ENCODE results near the gene MB. TPM values are rescaled to one million over a fixed set of nuclear protein-coding genes. Genes with fewer than 3 reads are reported as not detected.

MB gene
- polyA plus RNA-seq, 3 donors, result not detected

GRCh38 chr22:35575116-35575748 is 41.9 kb downstream of the MB start:
- Mint-ChIP-seq H3K36me3 (no peaks in the 10 kb centered on the region), H3K4me1 (peaks cover 3% of the 10 kb centered on the region), H3K9me3 (peaks cover 0 to 1% (median 0%) of the 10 kb centered on the region in 7 donors), H3K4me3 (no peak overlapping the region), H3K27ac (no peak overlapping the region), H3K27me3 (ENCODE audit: low read depth in 3 of 3) (peaks cover 6 to 8% (median 8%) of the 10 kb centered on the region in 3 donors)
- no peaks in the 10 kb centered on the region for H4K20me1 ChIP-seq (ENCODE audit: insufficient read depth, low read length)
- H3K79me2 ChIP-seq (ENCODE audit: insufficient read depth, low read length), result no peaks in the 10 kb centered on the region
- no peak for DNase-seq
- H3K4me2 ChIP-seq (replicated peaks; ENCODE audit: extremely low read depth, low read length, poor library complexity, severe bottlenecking), result no peak overlapping the region
- intact Hi-C loops (cut with micrococcal nuclease), result no loop called here
- no peaks in the 10 kb centered on the region for H3K9me3 ChIP-seq (replicated peaks in 1 of 2; ENCODE audit: control insufficient read depth in 1 of 2, insufficient read depth in 1 of 2, low read length in 2 of 2)
- no peak overlapping the region for H3K4me3 ChIP-seq (replicated peaks in 1 of 3; ENCODE audit: low read depth in 2 of 3, low read length in 3 of 3)
- H3K36me3 ChIP-seq (replicated peaks in 1 of 2; ENCODE audit: control insufficient read depth in 1 of 2, insufficient read depth in 2 of 2, low read length in 2 of 2), result no peaks in the 10 kb centered on the region
- WGBS (ENCODE audit: insufficient coverage), result 61% methylated on average over 9 of the region's 15 CpGs
- H3K27me3 ChIP-seq (ENCODE audit: control insufficient read depth in 2 of 2, insufficient read depth in 2 of 2, low read length in 2 of 2), result peaks cover 0 to 2% of the 10 kb centered on the region in 2 donors
- no peak overlapping the region for H2AFZ ChIP-seq (ENCODE audit: insufficient read depth, low read depth, low read length, poor library complexity, severe bottlenecking)
- H3K27ac ChIP-seq (ENCODE audit: low read depth in 1 of 2, low read length in 2 of 2), result no peak overlapping the region
- TF ChIP-seq, protein P1, sequence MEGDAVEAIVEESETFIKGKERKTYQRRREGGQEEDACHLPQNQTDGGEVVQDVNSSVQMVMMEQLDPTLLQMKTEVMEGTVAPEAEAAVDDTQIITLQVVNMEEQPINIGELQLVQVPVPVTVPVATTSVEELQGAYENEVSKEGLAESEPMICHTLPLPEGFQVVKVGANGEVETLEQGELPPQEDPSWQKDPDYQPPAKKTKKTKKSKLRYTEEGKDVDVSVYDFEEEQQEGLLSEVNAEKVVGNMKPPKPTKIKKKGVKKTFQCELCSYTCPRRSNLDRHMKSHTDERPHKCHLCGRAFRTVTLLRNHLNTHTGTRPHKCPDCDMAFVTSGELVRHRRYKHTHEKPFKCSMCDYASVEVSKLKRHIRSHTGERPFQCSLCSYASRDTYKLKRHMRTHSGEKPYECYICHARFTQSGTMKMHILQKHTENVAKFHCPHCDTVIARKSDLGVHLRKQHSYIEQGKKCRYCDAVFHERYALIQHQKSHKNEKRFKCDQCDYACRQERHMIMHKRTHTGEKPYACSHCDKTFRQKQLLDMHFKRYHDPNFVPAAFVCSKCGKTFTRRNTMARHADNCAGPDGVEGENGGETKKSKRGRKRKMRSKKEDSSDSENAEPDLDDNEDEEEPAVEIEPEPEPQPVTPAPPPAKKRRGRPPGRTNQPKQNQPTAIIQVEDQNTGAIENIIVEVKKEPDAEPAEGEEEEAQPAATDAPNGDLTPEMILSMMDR (IDR thresholded peaks at IDR 0.05), result no peak
- no peaks in the 10 kb centered on the region for H3K4me1 ChIP-seq (ENCODE audit: control insufficient read depth in 1 of 2, insufficient read depth in 2 of 2, low read length in 2 of 2)
- H3K9ac ChIP-seq (ENCODE audit: insufficient read depth, low read length, poor library complexity, severe bottlenecking), result no peak overlapping the region

DNA sequence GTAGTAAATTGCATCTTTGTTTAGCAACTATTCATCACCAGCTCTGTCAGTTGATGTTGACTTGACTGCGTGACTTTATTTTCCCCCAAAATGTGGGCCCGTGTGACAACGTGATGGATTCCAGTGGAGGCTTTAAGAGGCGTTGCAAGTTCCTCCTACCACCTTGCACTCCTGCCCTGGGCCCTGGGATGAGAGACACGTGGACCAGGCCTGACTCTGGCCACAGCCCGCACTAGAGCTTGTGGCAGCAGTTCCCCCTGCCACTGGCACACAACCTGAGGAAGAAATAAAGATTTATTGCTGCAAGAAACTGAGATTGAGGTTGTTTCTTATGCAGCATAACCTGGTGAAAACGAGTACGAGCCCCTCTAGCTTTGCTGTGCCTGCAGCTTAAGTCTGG is 44.6 kb downstream of the MB start:
- Histone ChIP-seq H3K79me2 (ENCODE audit: insufficient read depth, low read length) (no peaks in the 10 kb centered on the region), H3K4me2 (replicated peaks; ENCODE audit: extremely low read depth, low read length, poor library complexity, severe bottlenecking) (no peak overlapping the region), H3K9ac (ENCODE audit: insufficient read depth, low read length, poor library complexity, severe bottlenecking) (no peak overlapping the region), H3K4me1 (ENCODE audit: control insufficient read depth in 1 of 2, insufficient read depth in 2 of 2, low read length in 2 of 2) (no peaks in the 10 kb centered on the region), H3K27me3 (ENCODE audit: control insufficient read depth in 2 of 2, insufficient read depth in 2 of 2, low read length in 2 of 2) (peaks cover 0 to 2% of the 10 kb centered on the region in 2 donors), H3K36me3 (replicated peaks in 1 of 2; ENCODE audit: control insufficient read depth in 1 of 2, insufficient read depth in 2 of 2, low read length in 2 of 2) (no peaks in the 10 kb centered on the region), H3K9me3 (replicated peaks in 1 of 2; ENCODE audit: control insufficient read depth in 1 of 2, insufficient read depth in 1 of 2, low read length in 2 of 2) (no peaks in the 10 kb centered on the region), H2AFZ (ENCODE audit: insufficient read depth, low read depth, low read length, poor library complexity, severe bottlenecking) (no peak overlapping the region), H3K27ac (ENCODE audit: low read depth in 1 of 2, low read length in 2 of 2) (no peak overlapping the region), H4K20me1 (ENCODE audit: insufficient read depth, low read length) (no peaks in the 10 kb centered on the region), H3K4me3 (replicated peaks in 1 of 3; ENCODE audit: low read depth in 2 of 3, low read length in 3 of 3) (no peak overlapping the region)
- Mint-ChIP-seq H3K27me3 (ENCODE audit: low read depth in 3 of 3) (peaks cover 4 to 7% (median 7%) of the 10 kb centered on the region in 3 donors), H3K27ac (no peak overlapping the region), H3K9me3 (no peaks in the 10 kb centered on the region), H3K4me1 (no peaks in the 10 kb centered on the region), H3K36me3 (no peaks in the 10 kb centered on the region), H3K4me3 (no peak overlapping the region)
- TF ChIP-seq, protein P1 (IDR thresholded peaks at IDR 0.05), result no peak
- intact Hi-C loops (cut with micrococcal nuclease), result no loop called here
- no peak for DNase-seq
- 47% methylated on average over 8 of the region's 8 CpGs for WGBS (ENCODE audit: insufficient coverage)
